Progenitor cell of endocrine pancreas (in vitro differentiated cells): ENCODE results near the gene TEKT2. TPM values are rescaled to one million over a fixed set of nuclear protein-coding genes. Genes with fewer than 3 reads are reported as not detected.

Source experiments
- DNase-seq: peaks from one replicate; pipeline ENCODE4 v3.0.0; 2021; ENCODE audit warnings: low spot score; ENCODE audit not compliant: unreplicated experiment
- H3K27ac Mint-ChIP-seq: 2 replicates; pipeline ENCODE4 v1.8.0; 2021; ENCODE audit warnings: mild to moderate bottlenecking, moderate library complexity, mixed read lengths
- H3K27me3 Mint-ChIP-seq: 2 replicates; pipeline ENCODE4 v1.8.0; 2021; ENCODE audit warnings: mixed read lengths
- H3K36me3 Mint-ChIP-seq: 2 replicates; pipeline ENCODE4 v1.8.0; 2022; ENCODE audit warnings: mixed read lengths; ENCODE audit not compliant: insufficient read depth
- H3K4me1 Mint-ChIP-seq: 2 replicates; pipeline ENCODE4 v1.8.0; 2021; ENCODE audit warnings: low read depth, mixed read lengths
- H3K4me3 Mint-ChIP-seq: 2 replicates; pipeline ENCODE4 v1.8.0; 2021; ENCODE audit warnings: low read depth, mild to moderate bottlenecking, moderate library complexity, mixed read lengths
- H3K9me3 Mint-ChIP-seq: 2 replicates; pipeline ENCODE4 v1.8.0; 2021; ENCODE audit warnings: low read depth, mixed read lengths
- CTCF ChIP-seq: fragments of 200-600 bp; sonication (generic); IDR thresholded peaks from one replicate; pipeline ENCODE4 v1.5.0; 2021; ENCODE audit warnings: antibody characterized with exemption, mild to moderate bottlenecking; ENCODE audit not compliant: unreplicated experiment
- total RNA-seq: library from RNA; stranded (reverse); gene quantifications from 2 replicates; pipeline ENCODE4 v1.2.1, GENCODE V29; 2021

The TEKT2 gene
- total RNA-seq, 1 donor from 2014 or later = 20.2 TPM

DNA sequence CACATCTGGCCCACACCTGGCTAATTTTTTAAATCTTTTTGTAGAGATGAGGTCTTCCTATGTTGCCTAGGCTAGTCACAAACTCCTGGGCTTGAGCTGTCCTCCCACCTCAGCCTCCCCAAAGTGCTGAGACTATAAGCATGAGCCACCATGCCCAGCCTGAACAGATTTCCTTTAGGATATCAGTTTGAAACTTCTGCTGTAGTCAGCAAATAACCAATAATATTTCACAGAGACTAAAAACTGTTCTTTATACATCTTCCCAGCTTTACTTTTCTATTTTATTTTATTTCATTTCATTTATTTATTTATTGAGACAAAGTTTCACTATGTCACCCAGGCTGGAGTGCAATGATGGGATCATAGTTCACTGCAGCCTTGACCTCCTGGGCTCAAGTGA is 29.9 kb upstream of the TEKT2 start:
- Mint-ChIP-seq H3K4me3 (no peak overlapping the region), H3K36me3 (peaks cover 10% of the 10 kb centered on the region), H3K27ac (no peak overlapping the region), H3K4me1 (no peaks in the 10 kb centered on the region), H3K9me3 (no peaks in the 10 kb centered on the region), H3K27me3 (no peaks in the 10 kb centered on the region)
- DNase-seq = no peak
- no peak for TF ChIP-seq CTCF

DNA sequence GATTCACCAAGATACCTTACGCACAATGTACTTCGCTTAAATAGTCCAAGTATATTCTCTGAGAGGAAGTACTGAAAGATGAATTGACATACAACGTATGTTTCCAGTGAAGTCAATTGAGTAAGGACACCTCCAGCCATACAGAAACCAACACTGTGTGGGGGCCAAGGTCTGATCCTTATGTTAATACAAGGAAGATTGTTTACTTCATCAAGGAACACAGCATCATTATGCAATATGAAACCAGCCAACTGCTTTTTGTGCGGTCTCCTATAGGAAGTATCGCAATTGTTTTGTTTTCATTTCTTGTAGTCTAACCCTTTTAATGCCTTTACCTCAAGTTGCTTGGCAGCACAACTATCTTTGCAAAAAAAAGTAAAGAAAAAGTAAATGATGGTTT is 28.2 kb upstream of the TEKT2 start:
- no peak for DNase-seq
- Mint-ChIP-seq H3K27ac (no peak overlapping the region), H3K27me3 (no peaks in the 10 kb centered on the region), H3K9me3 (no peaks in the 10 kb centered on the region), H3K4me3 (no peak overlapping the region), H3K4me1 (no peaks in the 10 kb centered on the region), H3K36me3 (peaks cover 5% of the 10 kb centered on the region)
- TF ChIP-seq CTCF = no peak

DNA sequence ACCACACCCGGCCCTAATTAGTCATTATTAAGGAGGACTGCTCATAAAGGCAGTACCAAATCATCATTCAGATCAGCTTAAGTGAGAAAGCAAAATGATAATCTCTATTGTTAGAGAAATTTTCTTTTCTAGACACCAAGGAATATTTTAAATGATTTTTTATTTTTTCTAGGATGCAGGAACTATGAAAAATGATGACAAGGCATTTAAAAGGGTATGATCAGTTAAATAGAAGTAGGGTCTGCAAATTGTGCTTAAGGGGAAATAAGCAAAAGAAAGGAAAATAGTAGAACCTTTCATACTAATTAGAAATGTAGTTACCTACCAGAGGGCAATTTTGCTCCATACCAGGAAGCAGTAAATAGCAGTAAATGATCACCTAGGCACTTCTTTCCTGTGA is 21.6 kb upstream of the TEKT2 start:
- Mint-ChIP-seq H3K4me1 (no peaks in the 10 kb centered on the region), H3K27me3 (no peaks in the 10 kb centered on the region), H3K9me3 (no peaks in the 10 kb centered on the region), H3K36me3 (no peaks in the 10 kb centered on the region), H3K27ac (no peak overlapping the region), H3K4me3 (no peak overlapping the region)
- DNase-seq = no peak
- no peak for TF ChIP-seq CTCF

- DNase-seq = no peak
- H3K27me3 Mint-ChIP-seq = no peaks in the 10 kb centered on the region
Observed at GRCh38 chr1:36067871-36068270, 16.0 kb upstream of the TEKT2 start.

GRCh38 chr1:36068866-36069265 is 15.0 kb upstream of the TEKT2 start:
- Mint-ChIP-seq H3K27me3 (no peaks in the 10 kb centered on the region), H3K27ac (no peak overlapping the region), H3K4me1 (no peaks in the 10 kb centered on the region), H3K36me3 (no peaks in the 10 kb centered on the region), H3K4me3 (no peak overlapping the region), H3K9me3 (no peaks in the 10 kb centered on the region)
- DNase-seq = no peak
- TF ChIP-seq CTCF = no peak

More at GRCh38 chr1:36067871-36068270, 16.0 kb upstream of the TEKT2 start:
- no peak overlapping the region for H3K27ac Mint-ChIP-seq
- no peaks in the 10 kb centered on the region for H3K9me3 Mint-ChIP-seq
- no peaks in the 10 kb centered on the region for H3K4me1 Mint-ChIP-seq
- no peak overlapping the region for H3K4me3 Mint-ChIP-seq
- TF ChIP-seq CTCF = no peak
- H3K36me3 Mint-ChIP-seq = no peaks in the 10 kb centered on the region
